ENCODE data around the gene PARS2. TPM values are rescaled to one million over a fixed set of nuclear protein-coding genes. Genes with fewer than 3 reads are reported as not detected.

The PARS2 gene
- total and polyA plus RNA-seq, 2 experiments from 2014 or later = 5.9 to 13.6 TPM

GRCh38 chr1:54708385-54708784, 55.9 kb downstream of the PARS2 start (continued):
- TF ChIP-seq, protein P1, sequence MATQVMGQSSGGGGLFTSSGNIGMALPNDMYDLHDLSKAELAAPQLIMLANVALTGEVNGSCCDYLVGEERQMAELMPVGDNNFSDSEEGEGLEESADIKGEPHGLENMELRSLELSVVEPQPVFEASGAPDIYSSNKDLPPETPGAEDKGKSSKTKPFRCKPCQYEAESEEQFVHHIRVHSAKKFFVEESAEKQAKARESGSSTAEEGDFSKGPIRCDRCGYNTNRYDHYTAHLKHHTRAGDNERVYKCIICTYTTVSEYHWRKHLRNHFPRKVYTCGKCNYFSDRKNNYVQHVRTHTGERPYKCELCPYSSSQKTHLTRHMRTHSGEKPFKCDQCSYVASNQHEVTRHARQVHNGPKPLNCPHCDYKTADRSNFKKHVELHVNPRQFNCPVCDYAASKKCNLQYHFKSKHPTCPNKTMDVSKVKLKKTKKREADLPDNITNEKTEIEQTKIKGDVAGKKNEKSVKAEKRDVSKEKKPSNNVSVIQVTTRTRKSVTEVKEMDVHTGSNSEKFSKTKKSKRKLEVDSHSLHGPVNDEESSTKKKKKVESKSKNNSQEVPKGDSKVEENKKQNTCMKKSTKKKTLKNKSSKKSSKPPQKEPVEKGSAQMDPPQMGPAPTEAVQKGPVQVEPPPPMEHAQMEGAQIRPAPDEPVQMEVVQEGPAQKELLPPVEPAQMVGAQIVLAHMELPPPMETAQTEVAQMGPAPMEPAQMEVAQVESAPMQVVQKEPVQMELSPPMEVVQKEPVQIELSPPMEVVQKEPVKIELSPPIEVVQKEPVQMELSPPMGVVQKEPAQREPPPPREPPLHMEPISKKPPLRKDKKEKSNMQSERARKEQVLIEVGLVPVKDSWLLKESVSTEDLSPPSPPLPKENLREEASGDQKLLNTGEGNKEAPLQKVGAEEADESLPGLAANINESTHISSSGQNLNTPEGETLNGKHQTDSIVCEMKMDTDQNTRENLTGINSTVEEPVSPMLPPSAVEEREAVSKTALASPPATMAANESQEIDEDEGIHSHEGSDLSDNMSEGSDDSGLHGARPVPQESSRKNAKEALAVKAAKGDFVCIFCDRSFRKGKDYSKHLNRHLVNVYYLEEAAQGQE (IDR thresholded peaks at IDR 0.05; ENCODE audit: unreplicated experiment) = no peak

Other genes with a start within 250 kb of the PARS2 start
- gene ACOT11, start 216.3 kb downstream of the PARS2 start, total RNA-seq (2014; rRNA removed; shearing (Covaris generic)) = 2.7 and 3.7 TPM in 2 replicates
- gene ACOT11, start 216.3 kb downstream of the PARS2 start, polyA plus RNA-seq (2016; fragmentation: Nextera tagmentation; extraction: Ambion mirVana) = 1.6 and 2.0 TPM in 2 replicates
- gene FAM151A, start 141.0 kb downstream of the PARS2 start, total RNA-seq (2014; rRNA removed; shearing (Covaris generic)) = 0.10 TPM in 1 of 2 replicates, not detected in the other
- gene FAM151A, start 141.0 kb downstream of the PARS2 start, polyA plus RNA-seq (2016; fragmentation: Nextera tagmentation; extraction: Ambion mirVana) = not detected in 2 replicates
- 0.17 TPM in 1 of 2 replicates, not detected in the other for gene MROH7, start 122.7 kb downstream of the PARS2 start, total RNA-seq (2014; rRNA removed; shearing (Covaris generic))
- not detected in 2 replicates for gene MROH7, start 122.7 kb downstream of the PARS2 start, polyA plus RNA-seq (2016; fragmentation: Nextera tagmentation; extraction: Ambion mirVana)
- gene TTC4, start 48.7 kb downstream of the PARS2 start, total RNA-seq (2014; rRNA removed; shearing (Covaris generic)) = 25.8 and 33.6 TPM in 2 replicates
- gene TTC4, start 48.7 kb downstream of the PARS2 start, polyA plus RNA-seq (2016; fragmentation: Nextera tagmentation; extraction: Ambion mirVana) = 24.8 and 25.1 TPM in 2 replicates
- 1.7 and 2.5 TPM in 2 replicates for gene TTC22, start 36.8 kb upstream of the PARS2 start, total RNA-seq (2014; rRNA removed; shearing (Covaris generic))
- 0.85 and 1.2 TPM in 2 replicates for gene TTC22, start 36.8 kb upstream of the PARS2 start, polyA plus RNA-seq (2016; fragmentation: Nextera tagmentation; extraction: Ambion mirVana)
- gene DHCR24, start 122.7 kb upstream of the PARS2 start, total RNA-seq (2014; rRNA removed; shearing (Covaris generic)) = 453 and 530 TPM in 2 replicates
- 124 and 128 TPM in 2 replicates for gene DHCR24, start 122.7 kb upstream of the PARS2 start, polyA plus RNA-seq (2016; fragmentation: Nextera tagmentation; extraction: Ambion mirVana)
- gene TMEM61, start 216.1 kb upstream of the PARS2 start, total RNA-seq (2014; rRNA removed; shearing (Covaris generic)) = 1.7 and 2.0 TPM in 2 replicates
- 1.8 and 3.6 TPM in 2 replicates for gene TMEM61, start 216.1 kb upstream of the PARS2 start, polyA plus RNA-seq (2016; fragmentation: Nextera tagmentation; extraction: Ambion mirVana)
- gene BSND, start 234.4 kb upstream of the PARS2 start, total RNA-seq (2014; rRNA removed; shearing (Covaris generic)) = 0.47 and 1.4 TPM in 2 replicates
- 0.50 and 0.55 TPM in 2 replicates for gene BSND, start 234.4 kb upstream of the PARS2 start, polyA plus RNA-seq (2016; fragmentation: Nextera tagmentation; extraction: Ambion mirVana)

All from GM23338 (cell line).